KBM-7 (cell line): ENCODE measurements around the gene PTH1R.

Source experiments
- DNase-seq: peaks from one replicate; pipeline ENCODE4 v3.0.0-alpha.2; 2015
- in situ Hi-C: fragments of 300-500 bp; cut with MboI; formaldehyde crosslinking; loops from 2 replicates; pipeline ENCODE4 v1.14.3; 2020; ENCODE audit warnings: low sequenced_read_pairs, low pct_unique_long_range_greater_than_20kb, mixed read lengths

The PTH1R gene

DNA sequence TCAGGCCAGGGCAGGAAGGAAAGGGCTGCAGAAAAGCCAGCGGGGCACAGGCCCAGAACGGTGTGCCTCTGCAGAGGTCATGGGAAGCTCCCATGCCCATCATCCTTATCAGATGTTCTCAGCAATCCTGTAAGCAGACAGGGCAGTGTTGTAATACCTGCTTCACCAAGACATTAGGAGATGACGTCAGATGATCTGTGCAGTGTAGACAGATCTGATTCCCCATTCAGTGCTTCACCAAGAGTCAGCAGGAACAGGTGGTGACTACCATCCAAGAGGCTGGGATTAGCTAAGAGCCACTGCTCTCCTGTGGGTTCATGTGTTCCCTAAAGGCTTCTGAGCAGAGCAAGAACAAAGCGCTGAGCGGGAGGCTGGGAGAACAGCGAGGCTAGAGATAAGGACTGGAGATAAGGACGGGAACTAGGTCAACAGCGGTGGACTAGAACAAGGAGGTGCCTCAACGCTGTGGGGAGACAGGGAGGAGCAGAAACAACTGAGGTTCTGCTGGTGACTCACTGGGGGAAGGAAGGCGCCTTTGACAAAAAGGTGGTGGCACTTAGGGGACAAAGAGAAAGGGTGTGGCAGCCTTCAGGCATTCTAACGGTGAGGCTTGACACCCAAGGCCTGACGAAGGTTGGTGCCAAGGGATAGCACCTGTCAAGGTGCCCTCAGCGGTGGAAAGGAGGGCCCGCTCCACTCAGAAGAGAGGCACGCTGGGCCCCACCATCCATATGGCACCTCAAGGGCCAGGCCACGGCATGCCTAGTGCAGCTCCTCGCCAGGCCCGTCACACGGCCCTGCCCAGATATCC, 70.7 kb downstream of the PTH1R start:
- in situ Hi-C loops: no loop called here
- DNase-seq: peak; percentile 59

- DNase-seq: no peak
- in situ Hi-C loops: no loop called here
Observed at GRCh38 chr3:46948830-46949671, 71.5 kb downstream of the PTH1R start.

DNA sequence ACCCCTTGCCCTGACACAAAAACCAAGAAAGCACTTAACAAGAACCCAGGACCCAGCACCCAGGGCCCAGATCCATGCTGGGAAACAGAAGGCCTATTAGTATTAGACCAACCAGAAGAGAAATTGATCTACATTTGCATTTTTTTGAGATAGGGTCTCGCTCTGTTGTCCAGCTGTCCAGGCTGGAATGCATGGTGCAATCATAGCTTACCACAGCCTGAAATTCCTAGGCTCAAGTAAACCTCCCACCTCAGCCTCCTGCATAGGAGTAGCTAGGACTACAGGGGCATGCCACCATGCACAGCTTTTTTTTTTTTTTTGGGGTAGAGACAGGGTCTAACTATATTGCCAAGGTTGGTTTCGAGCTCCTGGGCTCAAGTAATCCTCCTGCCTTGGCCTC, 72.7 kb downstream of the PTH1R start:
- in situ Hi-C loops: no loop called here
- no peak for DNase-seq

- no peak for DNase-seq
- in situ Hi-C loops: no loop called here
Observed at GRCh38 chr3:46950650-46951241, 73.2 kb downstream of the PTH1R start.

GRCh38 chr3:46952813-46953212, 75.3 kb downstream of the PTH1R start:
- in situ Hi-C loops: no loop called here
- no peak for DNase-seq
